HG03571 (cell line): Measurements from ENCODE around the gene SPTAN1.
"Not testable (repeated sequence)": the region's sequence is repeated elsewhere in the genome, so short reads cannot be mapped to it uniquely, and the experiment has no call there.

Source experiments
- ATAC-seq: cut with Tn5 transposase; IDR thresholded peaks from one replicate; pipeline ENCODE4 v1.9.1; 2021; ENCODE audit not compliant: unreplicated experiment

The SPTAN1 gene

GRCh38 chr9:128552153-128552743 is at the start of gene SPTAN1:
TSS of gene SPTAN1 (plus strand) at chr9:128552587. CDS start at chr9:128566741, 14,154 bp downstream.
- ATAC-seq = peak; percentile 84

GRCh38 chr9:128503415-128503825 is 49.0 kb upstream of the SPTAN1 start:
- not testable (repeated sequence) for ATAC-seq

GRCh38 chr9:128503870-128504269 is 48.5 kb upstream of the SPTAN1 start:
- no peak for ATAC-seq

GRCh38 chr9:128504485-128505413 is 47.6 kb upstream of the SPTAN1 start, which contains the start of gene GLE1:
TSS of gene GLE1 (plus strand) at chr9:128504719. CDS start at chr9:128504806, 87 bp downstream.
- peak; percentile 67 for ATAC-seq

GRCh38 chr9:128505414-128505765 is 47.0 kb upstream of the SPTAN1 start:
- ATAC-seq = no peak

GRCh38 chr9:128505906-128506305 is 46.5 kb upstream of the SPTAN1 start:
- not testable (repeated sequence) for ATAC-seq

- ATAC-seq = no peak
Observed at GRCh38 chr9:128512820-128513219, 39.6 kb upstream of the SPTAN1 start.

- no peak for ATAC-seq
Observed at GRCh38 chr9:128521956-128522355, 30.4 kb upstream of the SPTAN1 start.

GRCh38 chr9:128523199-128523925 is 29.0 kb upstream of the SPTAN1 start:
- ATAC-seq = no peak

GRCh38 chr9:128526720-128527119 is 25.7 kb upstream of the SPTAN1 start:
- no peak for ATAC-seq

- no peak for ATAC-seq
Observed at GRCh38 chr9:128528445-128529160, 23.8 kb upstream of the SPTAN1 start.

- no peak for ATAC-seq
Observed at GRCh38 chr9:128529191-128529590, 23.2 kb upstream of the SPTAN1 start.

- no peak for ATAC-seq
Observed at GRCh38 chr9:128532581-128532980, 19.8 kb upstream of the SPTAN1 start.

- ATAC-seq = no peak
Observed at GRCh38 chr9:128540634-128541360, 11.6 kb upstream of the SPTAN1 start.

GRCh38 chr9:128546504-128546903 is 5.9 kb upstream of the SPTAN1 start:
- ATAC-seq = no peak

- no peak for ATAC-seq
Observed at GRCh38 chr9:128548876-128549275, 3.5 kb upstream of the SPTAN1 start.

GRCh38 chr9:128550226-128550625 is 2.2 kb upstream of the SPTAN1 start:
- ATAC-seq = no peak

- ATAC-seq = no peak
Observed at GRCh38 chr9:128550770-128551656, 1.4 kb upstream of the SPTAN1 start.

- ATAC-seq = no peak
Observed at GRCh38 chr9:128551657-128552152, 682 bp upstream of the SPTAN1 start.
